HTERT RPE-1 (cell line): ENCODE results near the gene MDFIC2.
"Not testable (repeated sequence)": the region's sequence is repeated elsewhere in the genome, so short reads cannot be mapped to it uniquely, and the experiment has no call there.

Experiments
- in situ Hi-C: fragments of 300-500 bp; cut with MboI; formaldehyde crosslinking; loops from 4 replicates; pipeline ENCODE4 v1.14.3; 2020; ENCODE audit warnings: low sequenced_read_pairs

The MDFIC2 gene

DNA sequence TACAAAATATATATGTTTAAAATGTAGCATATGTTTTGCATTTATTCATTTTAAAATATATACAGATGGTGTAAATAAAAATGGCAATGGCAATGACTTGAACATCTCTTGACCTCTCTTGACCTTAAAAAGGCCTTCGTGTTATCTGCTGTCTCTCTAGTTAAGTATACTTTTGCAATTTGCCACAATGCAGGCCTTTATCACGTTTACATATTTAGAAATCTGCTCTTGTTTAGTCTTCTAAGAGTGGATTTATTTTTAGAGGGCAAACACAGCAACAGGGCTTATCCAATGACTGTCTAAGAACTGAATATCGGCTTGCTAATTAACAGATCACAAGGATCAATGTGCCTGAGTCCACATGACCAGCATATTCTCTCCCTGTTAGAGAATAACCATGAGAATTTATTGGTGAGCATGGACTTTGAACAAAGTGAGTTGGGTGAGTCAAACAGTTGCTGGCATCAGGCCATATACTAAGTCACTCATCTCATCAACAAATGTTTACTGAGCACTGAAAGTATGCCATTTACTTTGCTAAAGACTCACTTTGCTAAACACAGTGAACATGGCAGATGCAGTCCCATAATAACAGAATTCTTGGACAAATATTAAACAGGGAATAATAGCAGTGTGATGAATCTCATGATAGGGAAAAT, 48.2 kb downstream of the MDFIC2 start:
- in situ Hi-C loops: no loop called here

DNA sequence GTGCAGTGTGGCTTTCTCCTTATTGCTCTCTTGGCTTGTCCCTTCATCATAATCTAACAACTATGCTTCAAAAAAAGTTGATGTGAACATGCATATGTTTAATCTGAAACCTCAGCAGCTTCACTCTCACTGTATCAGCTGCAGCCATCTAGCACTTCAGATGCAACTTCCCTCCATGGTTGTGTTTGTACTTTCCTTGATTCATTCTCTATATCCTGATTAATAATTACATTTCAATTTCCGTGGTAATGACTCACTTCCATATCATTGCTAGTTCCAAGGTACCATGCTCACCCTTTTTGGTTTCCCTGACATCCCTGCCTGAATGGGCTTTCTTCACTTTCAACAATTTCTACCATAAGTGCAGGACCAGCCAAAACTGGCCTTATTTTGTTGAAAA, 51.2 kb downstream of the MDFIC2 start:
- in situ Hi-C loops: no loop called here

- in situ Hi-C loops: no loop called here
Observed at GRCh38 chr3:70256566-70256965, 55.9 kb downstream of the MDFIC2 start.

- in situ Hi-C loops: no loop called here
Observed at GRCh38 chr3:70250492-70250891, 61.9 kb downstream of the MDFIC2 start.

- in situ Hi-C loops: no loop called here
Observed at GRCh38 chr3:70249509-70250160, 62.8 kb downstream of the MDFIC2 start.

DNA sequence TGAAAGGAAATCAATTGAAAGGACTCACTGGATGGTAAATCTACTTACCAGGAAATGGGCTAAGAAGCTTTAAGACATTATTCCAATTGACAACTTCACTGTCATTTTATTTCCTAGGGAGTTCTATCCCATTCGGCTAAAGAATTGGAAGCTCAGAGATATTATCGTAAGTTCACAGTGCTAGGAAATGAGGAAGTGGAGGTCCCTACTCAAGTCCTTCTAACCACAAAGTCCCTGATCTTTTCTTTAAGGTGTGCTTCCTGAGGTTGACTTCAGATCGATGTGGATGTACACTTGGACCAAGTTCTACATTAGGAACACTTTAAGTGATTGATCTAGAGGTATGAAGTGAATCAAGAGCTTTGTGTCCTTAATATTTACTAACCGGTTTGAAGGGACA, 63.6 kb downstream of the MDFIC2 start:
- in situ Hi-C loops: no loop called here

DNA sequence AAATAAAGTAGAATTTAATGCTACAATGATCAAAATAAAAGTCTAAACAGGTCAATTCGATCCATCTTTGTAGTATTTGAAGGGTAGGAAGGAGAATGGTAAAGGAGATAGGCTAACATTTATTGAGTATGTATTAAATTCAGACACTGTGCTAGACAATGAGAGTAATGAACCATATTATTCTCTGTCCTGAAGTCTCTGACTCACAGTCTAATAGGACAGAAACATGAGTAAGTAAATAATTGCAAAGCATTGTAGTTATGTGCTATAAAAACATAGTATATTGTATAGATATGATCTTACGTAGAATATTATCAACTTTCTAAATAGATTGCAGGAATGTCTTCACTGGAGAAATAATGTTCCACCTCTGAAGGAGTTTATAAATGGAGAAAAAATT, 64.5 kb downstream of the MDFIC2 start:
- in situ Hi-C loops: no loop called here

- in situ Hi-C loops: no loop called here
Observed at GRCh38 chr3:70245746-70246525, 66.5 kb downstream of the MDFIC2 start.

GRCh38 chr3:70244422-70244821, 68.0 kb downstream of the MDFIC2 start:
- in situ Hi-C loops: no loop called here

DNA sequence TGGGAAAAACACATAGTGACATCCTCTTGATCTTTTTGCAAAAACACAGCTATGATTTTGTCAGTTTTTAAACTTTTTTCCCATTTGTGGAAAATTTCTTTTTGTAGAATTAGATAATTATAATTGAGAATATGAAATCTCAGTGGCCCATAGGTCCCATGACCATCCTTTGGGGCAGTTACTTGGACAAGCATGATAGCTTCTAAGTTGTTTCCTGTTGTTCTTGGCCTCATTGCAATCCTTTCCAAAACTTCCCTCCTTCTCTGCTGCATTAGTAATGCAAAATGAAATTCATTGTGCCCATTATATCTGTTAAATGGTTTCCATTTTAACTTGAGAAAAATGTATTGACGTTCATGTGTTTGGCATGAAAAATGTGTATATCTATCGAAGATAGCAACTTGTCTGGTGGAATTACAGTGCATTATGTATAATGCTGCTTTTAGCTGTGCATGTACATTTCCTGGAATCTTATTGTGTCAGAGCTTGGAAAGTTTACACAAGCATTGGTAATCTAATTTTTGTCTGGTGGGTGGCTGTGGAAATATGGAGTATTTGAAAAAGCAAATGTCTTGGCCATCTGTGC, 70.0 kb downstream of the MDFIC2 start:
- in situ Hi-C loops: no loop called here

DNA sequence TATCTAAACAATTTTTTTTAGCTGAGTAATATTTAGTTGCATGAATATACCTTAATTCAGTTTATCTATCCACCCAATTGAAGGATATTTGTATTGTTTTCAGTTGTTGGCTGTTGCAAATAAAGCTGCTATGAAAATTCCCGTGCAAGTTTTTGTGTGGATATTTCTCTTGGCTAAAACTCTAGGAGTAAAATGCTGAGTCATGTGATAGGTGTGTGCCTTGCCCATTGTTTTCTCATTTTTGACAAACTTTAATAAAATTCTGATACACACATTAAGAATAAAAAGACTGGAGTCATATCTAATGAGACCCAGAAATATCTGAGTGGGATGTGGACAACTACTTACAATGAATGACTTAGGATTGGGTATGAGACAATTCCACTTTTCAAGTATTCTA, 78.6 kb downstream of the MDFIC2 start:
- in situ Hi-C loops: no loop called here

DNA sequence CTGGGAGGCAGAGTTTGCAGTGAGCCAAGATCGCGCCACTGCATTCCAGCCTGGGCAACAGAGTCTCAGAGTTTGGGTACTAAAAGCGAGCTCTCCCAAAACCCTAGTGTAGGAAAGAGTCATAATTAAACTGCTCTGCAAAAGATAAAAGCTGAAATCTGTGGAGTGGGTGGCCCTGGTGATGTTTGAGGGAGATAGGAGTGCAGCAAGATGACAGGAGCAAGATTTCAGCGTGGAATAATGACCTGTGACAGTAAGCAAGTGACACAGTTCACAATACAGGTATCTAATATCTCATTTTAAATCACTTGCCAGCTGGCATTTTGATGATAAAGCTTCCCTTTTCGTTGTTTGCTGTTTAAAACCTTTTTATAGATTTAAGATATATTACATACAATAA, 79.3 kb downstream of the MDFIC2 start:
- in situ Hi-C loops: no loop called here

DNA sequence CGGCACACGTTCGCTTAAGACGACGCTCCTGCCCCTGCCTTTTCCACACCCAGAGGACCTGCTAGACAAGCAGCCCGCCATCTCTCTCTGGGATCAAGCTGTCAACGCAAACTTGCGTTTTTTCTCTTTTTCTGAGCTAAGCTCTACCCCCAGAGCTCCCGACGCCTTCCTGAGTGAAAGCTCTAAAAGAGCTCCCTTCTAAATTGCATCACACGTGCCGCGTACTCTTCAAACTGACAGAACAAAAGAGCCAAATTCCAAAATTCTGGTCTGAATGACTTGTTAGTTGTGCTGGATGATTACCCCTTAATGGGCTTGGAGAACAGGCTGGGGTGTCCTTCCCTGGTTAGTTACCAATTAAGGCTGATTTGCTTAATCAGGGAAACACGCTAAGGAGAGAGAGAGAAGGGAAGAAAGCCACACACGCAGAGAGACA, 81.2 kb downstream of the MDFIC2 start:
- in situ Hi-C loops: no loop called here

DNA sequence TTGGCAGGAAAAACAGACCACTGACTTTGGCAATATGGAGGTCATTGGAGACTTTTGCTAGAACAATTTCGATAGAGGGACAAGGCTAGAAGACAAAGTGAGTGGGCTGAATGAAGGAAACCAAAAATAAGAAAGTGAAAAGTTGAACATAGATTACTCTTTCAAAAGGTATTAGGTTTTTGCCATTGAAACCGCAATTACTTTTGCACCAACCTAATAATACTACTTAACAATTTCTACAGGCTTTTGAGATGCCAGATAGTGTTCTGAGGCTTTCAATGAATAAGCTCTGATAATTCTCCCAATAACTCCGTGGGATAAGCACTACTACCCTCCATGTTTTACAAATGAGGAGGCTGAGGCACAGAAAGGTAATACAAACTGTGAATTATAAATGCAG, 85.0 kb downstream of the MDFIC2 start:
- in situ Hi-C loops: no loop called here

GRCh38 chr3:70225146-70225545, 87.3 kb downstream of the MDFIC2 start:
- in situ Hi-C loops: no loop called here

DNA sequence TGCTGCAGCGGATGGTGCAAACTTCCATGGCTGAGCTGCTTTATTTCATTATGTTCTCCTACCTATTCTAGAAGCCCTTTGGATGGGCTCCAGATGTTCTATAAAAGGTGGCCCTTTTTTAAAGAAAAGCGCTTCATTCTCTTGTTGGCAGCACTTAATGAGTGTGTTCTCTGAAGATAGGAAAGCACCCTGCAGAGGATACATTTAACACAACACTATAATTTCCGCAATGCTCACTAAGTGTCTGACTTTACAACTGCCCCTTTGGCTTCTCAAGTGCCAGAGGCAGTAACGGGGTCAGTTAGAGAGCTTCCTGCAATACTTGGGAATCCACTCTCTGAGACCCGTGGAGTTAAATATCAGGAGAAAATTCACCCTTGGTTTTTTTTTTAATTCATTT, 88.1 kb downstream of the MDFIC2 start:
- in situ Hi-C loops: no loop called here

- in situ Hi-C loops: no loop called here
Observed at GRCh38 chr3:70218471-70218870, 94.0 kb downstream of the MDFIC2 start.

DNA sequence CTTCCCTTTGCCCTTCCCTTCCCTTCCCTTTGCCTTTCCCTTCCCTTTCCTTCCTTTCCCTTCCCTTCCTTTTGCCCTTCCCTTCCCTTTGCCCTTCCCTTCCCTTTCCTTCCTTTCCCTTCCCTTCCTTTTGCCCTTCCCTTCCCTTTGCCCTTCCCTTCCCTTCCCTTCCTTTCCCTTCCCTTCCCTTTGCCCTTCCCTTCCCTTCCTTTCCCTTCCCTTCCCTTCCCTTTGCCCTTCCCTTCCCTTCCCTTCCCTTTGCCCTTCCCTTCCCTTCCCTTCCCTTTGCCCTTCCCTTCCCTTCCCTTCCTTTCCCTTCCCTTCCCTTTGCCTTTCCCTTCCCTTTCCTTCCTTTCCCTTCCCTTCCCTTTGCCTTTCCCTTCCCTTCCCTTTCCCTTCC, 101.2 kb downstream of the MDFIC2 start:
- in situ Hi-C loops: not testable (repeated sequence)

DNA sequence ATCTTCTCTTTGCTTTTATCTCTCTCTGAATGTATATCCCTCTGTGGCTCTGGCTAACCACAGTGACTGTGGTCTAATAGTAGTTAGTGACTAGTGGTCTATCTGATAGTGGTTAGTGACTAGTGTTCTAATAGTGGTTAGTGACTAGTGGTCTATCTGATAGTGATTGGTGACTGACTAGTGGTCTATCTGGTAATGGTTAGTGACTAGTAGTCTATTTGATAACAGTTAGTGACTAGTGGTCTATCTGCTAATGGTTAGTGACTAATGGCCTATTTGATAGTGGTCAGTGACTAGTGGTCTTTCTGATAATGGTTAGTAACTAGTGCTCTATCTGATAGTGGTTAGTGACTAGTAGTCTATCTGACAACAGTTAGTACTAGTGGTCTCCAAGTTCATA, 110.5 kb downstream of the MDFIC2 start:
- in situ Hi-C loops: no loop called here

- in situ Hi-C loops: no loop called here
Observed at GRCh38 chr3:70189884-70190473, 122.5 kb downstream of the MDFIC2 start.

DNA sequence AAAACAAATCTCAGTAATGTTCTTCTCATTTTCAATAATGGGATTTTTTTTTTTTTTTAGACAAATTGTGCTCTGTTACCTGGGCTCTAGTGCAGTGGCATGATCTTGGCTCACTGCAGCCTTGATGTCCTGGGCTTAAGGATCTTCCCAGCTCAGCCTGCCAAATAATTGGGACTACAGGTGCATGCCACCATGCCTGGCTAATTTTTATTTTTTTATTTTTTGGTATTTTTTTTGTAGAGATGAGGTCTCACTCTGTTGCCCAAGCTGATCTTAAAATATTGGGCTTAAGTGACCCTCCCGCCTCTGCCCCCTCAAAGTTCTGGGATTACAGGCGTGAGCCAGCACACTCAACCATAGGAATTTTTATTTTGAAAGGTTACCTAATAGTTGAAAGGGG, 126.2 kb downstream of the MDFIC2 start:
- in situ Hi-C loops: no loop called here
